HEK293T (cell line): ENCODE measurements around the gene OMG.

Experiments used
- CTCF ChIA-PET: fragments of 350-600 bp; formaldehyde crosslinking; extraction: SDS; loops from one replicate; lab custom pipeline; 2021; ENCODE audit warnings: antibody characterized with exemption, inconsistent platforms; lab: Yijun Ruan, JAX
- POLR2A ChIA-PET: fragments of 350-600 bp; formaldehyde crosslinking; extraction: SDS; loops from one replicate; lab custom pipeline; 2020; ENCODE audit warnings: antibody characterized with exemption, inconsistent platforms; lab: Yijun Ruan, JAX
- DNase-seq: peaks from one replicate; pipeline ENCODE4 v3.0.0; 2012; ENCODE audit warnings: mixed read lengths; ENCODE audit errors: extremely low spot score
- ARNT ChIP-seq: fragments of 450-650 bp; IDR thresholded peaks from 2 replicates; pipeline ENCODE4 v1.6.1; 2017; ENCODE audit warnings: mild to moderate bottlenecking
- BHLHE40 ChIP-seq: fragments of 450-650 bp; IDR thresholded peaks from 2 replicates; pipeline ENCODE4 v1.6.1; 2016; ENCODE audit warnings: mild to moderate bottlenecking, moderate library complexity, borderline replicate concordance
- CTBP1 ChIP-seq: fragments of 450-650 bp; IDR thresholded peaks from 2 replicates; pipeline ENCODE4 v1.6.1; 2016; ENCODE audit warnings: borderline replicate concordance
- ELF4 ChIP-seq: fragments of 450-650 bp; IDR thresholded peaks from 2 replicates; pipeline ENCODE4 v1.6.1; 2017; ENCODE audit warnings: antibody characterized with exemption
- FOXA1 ChIP-seq: fragments of 450-650 bp; IDR thresholded peaks from 2 replicates; pipeline ENCODE4 v1.6.1; 2016; ENCODE audit warnings: mild to moderate bottlenecking
- FOXK2 ChIP-seq: fragments of 450-650 bp; IDR thresholded peaks from 2 replicates; pipeline ENCODE4 v1.6.1; 2016; ENCODE audit warnings: mild to moderate bottlenecking
- HDGF ChIP-seq: fragments of 450-650 bp; IDR thresholded peaks from 2 replicates; pipeline ENCODE4 v1.6.1; 2017; ENCODE audit warnings: antibody characterized with exemption, borderline replicate concordance
- L3MBTL2 ChIP-seq: fragments of 450-650 bp; conservative IDR thresholded peaks from 2 replicates; pipeline ENCODE4 v1.6.1; 2016; ENCODE audit warnings: mild to moderate bottlenecking
- LEF1 ChIP-seq: fragments of 450-650 bp; IDR thresholded peaks from 2 replicates; pipeline ENCODE4 v1.6.1; 2017; ENCODE audit warnings: mild to moderate bottlenecking, borderline replicate concordance
- NFRKB ChIP-seq: fragments of 450-650 bp; IDR thresholded peaks from 2 replicates; pipeline ENCODE4 v1.6.1; 2016; ENCODE audit warnings: mild to moderate bottlenecking, moderate library complexity
- PKNOX1 ChIP-seq: fragments of 450-650 bp; IDR thresholded peaks from 2 replicates; pipeline ENCODE4 v1.6.1; 2016
- SP1 ChIP-seq: fragments of 450-650 bp; IDR thresholded peaks from 2 replicates; pipeline ENCODE4 v1.6.1; 2017
- SUZ12 ChIP-seq: fragments of 450-650 bp; IDR thresholded peaks from 2 replicates; pipeline ENCODE4 v1.6.1; 2016; ENCODE audit warnings: mild to moderate bottlenecking
- TARDBP ChIP-seq: fragments of 450-650 bp; IDR thresholded peaks from 2 replicates; pipeline ENCODE4 v1.6.1; 2016
- ZNF384 ChIP-seq: fragments of 450-650 bp; IDR thresholded peaks from 2 replicates; pipeline ENCODE4 v1.6.1; 2016

The OMG gene

GRCh38 chr17:31261601-31262000, 35.4 kb downstream of the OMG start:
- TF ChIP-seq ELF4 = no peak
- TF ChIP-seq NFRKB = no peak
- no peak for TF ChIP-seq ARNT
- TF ChIP-seq SUZ12 = no peak
- no peak for TF ChIP-seq FOXK2
- TF ChIP-seq PKNOX1 = no peak
- no peak for TF ChIP-seq BHLHE40
- no peak for TF ChIP-seq TARDBP
- TF ChIP-seq ZNF384 = no peak
- no peak for TF ChIP-seq CTBP1
- no peak for TF ChIP-seq LEF1
- no peak for TF ChIP-seq SP1
- ChIA-PET CTCF (no interaction called here), POLR2A (interaction anchor here (0.6 kb wide), 1 partner anchor 276 kb away, joined by 3 read pairs; no protein-coding TSS in a partner anchor)
- no peak for DNase-seq

- CTCF ChIA-PET = no interaction called here
- POLR2A ChIA-PET = no interaction called here
- TF ChIP-seq FOXA1 (no peak), ARNT (no peak), CTBP1 (no peak)
- no peak for DNase-seq
Observed at GRCh38 chr17:31260151-31260550, 36.9 kb downstream of the OMG start.

- TF ChIP-seq SP1 (no peak), PKNOX1 (0 out of 2 replicates have a peak, but pooled peaks have one; percentile 2)
- ChIA-PET CTCF (interaction anchor here (0.8 to 0.9 kb wide), 2 partner anchors 12 to 29 kb away, joined by 3 read pairs; no protein-coding TSS in a partner anchor), POLR2A (interaction anchor here (1.4 kb wide), 1 partner anchor 350 kb away, joined by 3 read pairs; no protein-coding TSS in a partner anchor)
- DNase-seq = no peak
Observed at GRCh38 chr17:31256936-31257335, 40.1 kb downstream of the OMG start.

GRCh38 chr17:31254654-31255053, 42.4 kb downstream of the OMG start:
- no peak for DNase-seq
- TF ChIP-seq BHLHE40 = no peak
- TF ChIP-seq NFRKB = no peak
- TF ChIP-seq SP1 = no peak
- no peak for TF ChIP-seq ARNT
- TF ChIP-seq ELF4 = no peak
- no peak for TF ChIP-seq L3MBTL2
- no peak for TF ChIP-seq LEF1
- TF ChIP-seq HDGF = no peak
- TF ChIP-seq PKNOX1 = no peak
- CTCF ChIA-PET = interaction anchor here (0.6 to 0.8 kb wide), 2 partner anchors 10 to 270 kb away, joined by 3 read pairs; no protein-coding TSS in a partner anchor
- POLR2A ChIA-PET = no interaction called here

GRCh38 chr17:31252741-31253140, 44.3 kb downstream of the OMG start:
- no peak for DNase-seq
- ChIA-PET POLR2A (no interaction called here), CTCF (no interaction called here)
- TF ChIP-seq BHLHE40 (no peak), ELF4 (no peak), PKNOX1 (no peak), L3MBTL2 (no peak), FOXK2 (no peak), ZNF384 (no peak)

- DNase-seq = no peak
- ChIA-PET CTCF (interaction anchor here (0.6 kb wide), 1 partner anchor 14 kb away, joined by 3 read pairs; no protein-coding TSS in a partner anchor), POLR2A (no interaction called here)
- TF ChIP-seq CTBP1 (no peak), FOXA1 (no peak)
Observed at GRCh38 chr17:31251970-31252328, 45.1 kb downstream of the OMG start.
